Progenitor cell of endocrine pancreas (in vitro differentiated cells): ENCODE data around the gene CDH13. TPM values are rescaled to one million over a fixed set of nuclear protein-coding genes. Genes with fewer than 3 reads are reported as not detected.

ENCODE experiments used
- DNase-seq: peaks from one replicate; pipeline ENCODE4 v3.0.0; 2021; ENCODE audit warnings: low spot score; ENCODE audit not compliant: unreplicated experiment
- H3K27ac Mint-ChIP-seq: 2 replicates; pipeline ENCODE4 v1.8.0; 2021; ENCODE audit warnings: mild to moderate bottlenecking, moderate library complexity, mixed read lengths
- H3K27me3 Mint-ChIP-seq: 2 replicates; pipeline ENCODE4 v1.8.0; 2021; ENCODE audit warnings: mixed read lengths
- H3K36me3 Mint-ChIP-seq: 2 replicates; pipeline ENCODE4 v1.8.0; 2022; ENCODE audit warnings: mixed read lengths; ENCODE audit not compliant: insufficient read depth
- H3K4me1 Mint-ChIP-seq: 2 replicates; pipeline ENCODE4 v1.8.0; 2021; ENCODE audit warnings: low read depth, mixed read lengths
- H3K4me3 Mint-ChIP-seq: 2 replicates; pipeline ENCODE4 v1.8.0; 2021; ENCODE audit warnings: low read depth, mild to moderate bottlenecking, moderate library complexity, mixed read lengths
- H3K9me3 Mint-ChIP-seq: 2 replicates; pipeline ENCODE4 v1.8.0; 2021; ENCODE audit warnings: low read depth, mixed read lengths
- total RNA-seq: library from RNA; stranded (reverse); gene quantifications from 2 replicates; pipeline ENCODE4 v1.2.1, GENCODE V29; 2021
- TF ChIP-seq, protein P1 (sequence below): fragments of 200-600 bp; sonication (generic); IDR thresholded peaks from one replicate; pipeline ENCODE4 v1.5.0; 2021; ENCODE audit warnings: antibody characterized with exemption, mild to moderate bottlenecking; ENCODE audit not compliant: unreplicated experiment

Gene CDH13
- total RNA-seq, 1 donor from 2014 or later: 0.38 TPM

DNA sequence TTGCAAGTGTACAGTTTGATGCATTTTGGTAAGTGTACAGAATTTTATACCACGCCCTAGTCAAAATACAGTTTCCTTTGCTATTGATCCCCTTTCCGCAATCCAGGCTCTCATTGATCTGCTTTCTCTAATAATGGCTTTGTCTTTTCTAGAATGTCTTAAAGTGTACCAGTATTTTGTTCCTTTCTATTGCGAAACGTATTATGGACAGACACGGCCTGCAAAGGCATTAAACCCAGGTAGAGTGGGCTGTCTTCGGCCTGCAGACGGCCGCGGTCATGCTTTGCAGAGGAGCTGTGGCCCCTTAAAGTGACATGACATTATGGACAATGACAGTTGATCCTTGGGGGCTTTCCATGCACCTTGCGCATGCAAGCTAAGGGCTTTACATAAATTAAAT, 1165.1 kb downstream of the CDH13 start:
- H3K9me3 Mint-ChIP-seq: no peaks in the 10 kb centered on the region

DNA sequence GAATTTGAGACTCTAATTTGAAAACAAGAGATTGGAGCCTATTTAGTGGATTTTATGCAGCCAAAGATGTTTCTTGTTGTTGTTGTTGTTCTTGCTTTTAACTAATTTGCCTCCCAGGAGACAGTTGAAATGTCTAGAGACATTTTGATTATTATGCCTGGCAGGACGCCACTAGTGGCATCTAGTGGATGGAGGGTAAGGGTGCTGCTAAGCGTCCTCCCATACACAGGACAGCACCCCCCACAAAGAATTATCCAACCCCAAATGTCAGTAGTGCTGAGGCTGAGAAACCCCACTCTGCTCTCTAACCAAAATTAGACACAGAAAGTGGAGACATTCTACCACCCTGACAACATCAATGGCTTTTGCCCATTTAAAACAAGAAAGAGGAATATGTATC, 1165.6 kb downstream of the CDH13 start:
- DNase-seq: no peak
- Mint-ChIP-seq H3K4me3 (no peak overlapping the region), H3K27ac (no peak overlapping the region), H3K27me3 (peaks cover 4% of the 10 kb centered on the region), H3K4me1 (no peaks in the 10 kb centered on the region), H3K9me3 (no peaks in the 10 kb centered on the region), H3K36me3 (no peaks in the 10 kb centered on the region)
- TF ChIP-seq, protein P1, sequence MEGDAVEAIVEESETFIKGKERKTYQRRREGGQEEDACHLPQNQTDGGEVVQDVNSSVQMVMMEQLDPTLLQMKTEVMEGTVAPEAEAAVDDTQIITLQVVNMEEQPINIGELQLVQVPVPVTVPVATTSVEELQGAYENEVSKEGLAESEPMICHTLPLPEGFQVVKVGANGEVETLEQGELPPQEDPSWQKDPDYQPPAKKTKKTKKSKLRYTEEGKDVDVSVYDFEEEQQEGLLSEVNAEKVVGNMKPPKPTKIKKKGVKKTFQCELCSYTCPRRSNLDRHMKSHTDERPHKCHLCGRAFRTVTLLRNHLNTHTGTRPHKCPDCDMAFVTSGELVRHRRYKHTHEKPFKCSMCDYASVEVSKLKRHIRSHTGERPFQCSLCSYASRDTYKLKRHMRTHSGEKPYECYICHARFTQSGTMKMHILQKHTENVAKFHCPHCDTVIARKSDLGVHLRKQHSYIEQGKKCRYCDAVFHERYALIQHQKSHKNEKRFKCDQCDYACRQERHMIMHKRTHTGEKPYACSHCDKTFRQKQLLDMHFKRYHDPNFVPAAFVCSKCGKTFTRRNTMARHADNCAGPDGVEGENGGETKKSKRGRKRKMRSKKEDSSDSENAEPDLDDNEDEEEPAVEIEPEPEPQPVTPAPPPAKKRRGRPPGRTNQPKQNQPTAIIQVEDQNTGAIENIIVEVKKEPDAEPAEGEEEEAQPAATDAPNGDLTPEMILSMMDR: no peak

More for the DNA sequence above, 1165.1 kb downstream of the CDH13 start:
- no peak for DNase-seq
- Mint-ChIP-seq H3K36me3 (no peaks in the 10 kb centered on the region), H3K27me3 (peaks cover 4% of the 10 kb centered on the region), H3K4me1 (no peaks in the 10 kb centered on the region), H3K27ac (no peak overlapping the region), H3K4me3 (no peak overlapping the region)
- TF ChIP-seq, protein P1: no peak

DNA sequence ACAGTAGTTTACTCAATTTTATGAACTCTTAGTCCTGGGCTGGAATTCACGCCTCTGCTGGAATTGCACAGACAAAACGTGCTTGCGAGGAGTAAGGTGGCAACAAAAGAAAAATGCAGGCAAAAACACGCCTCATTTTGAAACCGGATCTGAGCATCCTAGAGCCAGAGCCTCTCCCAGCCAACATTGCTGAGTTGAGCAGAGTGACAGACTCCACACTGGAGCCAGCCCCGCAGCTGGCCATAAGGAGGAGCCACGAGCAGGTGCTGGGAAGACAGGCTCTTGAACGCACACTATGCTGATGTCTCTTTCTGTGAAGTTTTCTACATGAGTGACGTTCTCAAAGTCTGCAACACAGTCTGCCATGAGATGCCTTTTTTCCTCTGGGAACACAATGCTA, 1166.4 kb downstream of the CDH13 start:
- no peaks in the 10 kb centered on the region for H3K36me3 Mint-ChIP-seq
- TF ChIP-seq, protein P1: no peak
- no peaks in the 10 kb centered on the region for H3K4me1 Mint-ChIP-seq
- peaks cover 4% of the 10 kb centered on the region for H3K27me3 Mint-ChIP-seq
- H3K9me3 Mint-ChIP-seq: no peaks in the 10 kb centered on the region
- H3K27ac Mint-ChIP-seq: no peak overlapping the region
- DNase-seq: no peak
- H3K4me3 Mint-ChIP-seq: no peak overlapping the region

DNA sequence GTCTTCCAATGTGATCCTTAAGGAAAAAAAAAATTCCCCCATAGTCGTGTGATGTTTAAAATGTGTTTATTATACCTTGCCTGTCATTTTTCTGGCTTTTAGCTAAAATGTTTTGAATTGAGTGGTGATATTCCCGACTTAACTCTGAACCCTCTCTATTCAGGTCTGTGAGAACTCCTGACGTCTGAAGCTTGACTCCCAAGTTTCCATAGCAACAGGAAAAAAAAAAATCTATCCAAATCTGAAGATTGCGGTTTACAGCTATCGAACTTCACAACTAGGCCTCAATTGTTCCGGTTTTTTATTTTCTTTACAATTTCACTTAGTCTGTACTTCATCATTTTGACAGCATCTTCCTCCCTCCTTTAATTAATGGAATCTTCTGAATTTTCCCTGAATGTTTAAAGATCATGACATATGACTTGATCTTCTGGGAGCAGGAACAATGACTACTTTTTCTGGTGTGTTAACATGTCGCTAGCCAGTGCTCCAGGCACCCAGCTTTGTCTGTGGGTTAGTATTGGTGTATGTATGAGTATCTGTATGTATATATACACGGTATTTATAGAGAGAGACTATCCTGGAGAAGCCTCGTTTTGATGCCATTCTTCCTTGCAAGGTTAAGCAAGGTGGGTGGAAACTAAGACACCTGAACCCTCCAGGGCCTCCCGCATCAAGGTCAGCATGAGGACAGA, 1168.2 kb downstream of the CDH13 start:
- H3K36me3 Mint-ChIP-seq: no peaks in the 10 kb centered on the region
- H3K9me3 Mint-ChIP-seq: no peaks in the 10 kb centered on the region
- DNase-seq: no peak
- no peaks in the 10 kb centered on the region for H3K27me3 Mint-ChIP-seq
- TF ChIP-seq, protein P1: no peak
- no peak overlapping the region for H3K27ac Mint-ChIP-seq
- no peaks in the 10 kb centered on the region for H3K4me1 Mint-ChIP-seq
- H3K4me3 Mint-ChIP-seq: no peak overlapping the region

DNA sequence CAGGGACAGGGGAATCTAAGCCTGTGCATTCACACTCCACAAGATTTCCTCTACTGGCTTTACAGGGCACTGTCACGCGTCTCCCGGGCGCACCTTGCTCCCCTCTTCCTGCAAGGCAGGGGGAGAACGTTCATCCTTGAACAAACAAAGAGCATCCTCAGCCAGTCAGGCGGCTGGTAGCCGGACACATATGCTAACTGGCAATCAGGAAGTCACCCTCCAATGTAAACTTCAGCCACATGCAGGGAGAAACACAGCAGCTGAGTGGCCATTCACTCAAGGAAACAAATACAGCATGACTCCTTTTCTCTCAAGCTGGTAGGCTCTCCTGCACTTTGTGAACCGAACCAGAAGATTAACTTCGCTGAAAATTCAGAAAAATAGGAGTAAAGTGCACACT, 1170.2 kb downstream of the CDH13 start:
- TF ChIP-seq, protein P1: no peak
- Mint-ChIP-seq H3K36me3 (no peaks in the 10 kb centered on the region), H3K4me1 (no peaks in the 10 kb centered on the region), H3K27ac (no peak overlapping the region), H3K9me3 (no peaks in the 10 kb centered on the region), H3K4me3 (no peak overlapping the region), H3K27me3 (no peaks in the 10 kb centered on the region)
- no peak for DNase-seq
